Measurements from ENCODE around the gene GAB1. TPM values are rescaled to one million over a fixed set of nuclear protein-coding genes. Genes with fewer than 3 reads are reported as not detected.

The GAB1 gene
- total RNA-seq, 1 experiment from 2014 or later = 3.8 TPM

- ChIA-PET POLR2A (no interaction called here), CTCF (no interaction called here), RAD21 (ENCODE audit: low non-redundant PET in 1 of 2, low total read pairs in 2 of 2, uncharacterized antibody in 2 of 2, unreplicated experiment in 2 of 2) (no interaction called here)
- Histone ChIP-seq H4K20me1 (ENCODE audit: insufficient read depth) (no peaks in the 10 kb centered on the region), H3K4me2 (ENCODE audit: low read length) (no peak overlapping the region), H3K4me3 (replicated peaks in 1 of 2; ENCODE audit: low read depth in 1 of 2, low read length in 2 of 2) (no peak overlapping the region), H3K27me3 (ENCODE audit: insufficient read depth, low read length) (no peaks in the 10 kb centered on the region), H3K27ac (ENCODE audit: low read depth, low read length) (no peak overlapping the region), H3K79me2 (ENCODE audit: insufficient read depth, low read length) (no peaks in the 10 kb centered on the region), H2AFZ (ENCODE audit: low read depth, low read length, poor library complexity, severe bottlenecking) (no peak overlapping the region), H3K9me2 (ENCODE audit: insufficient read depth) (no peaks in the 10 kb centered on the region), H3K36me3 (ENCODE audit: control insufficient read depth in 1 of 2, insufficient read depth in 2 of 2, low read length in 2 of 2) (no peaks in the 10 kb centered on the region), H3K9me3 (ENCODE audit: control insufficient read depth in 1 of 2, insufficient read depth in 1 of 2, low read depth in 1 of 2, low read length in 2 of 2) (no peaks in the 10 kb centered on the region), H3K9ac (ENCODE audit: low read length) (no peak overlapping the region), H3K4me1 (ENCODE audit: control insufficient read depth in 1 of 2, insufficient read depth in 2 of 2, low read length in 2 of 2) (no peaks in the 10 kb centered on the region)
- no TSS peak for BruUV-seq (replicated peaks)
- TF ChIP-seq YY1 (IDR thresholded peaks at IDR 0.05; ENCODE audit: extremely low read depth, insufficient replicate concordance, low read depth, low read length) (no peak), SRF (IDR thresholded peaks at IDR 0.05; ENCODE audit: low read depth) (no peak), REST (IDR thresholded peaks at IDR 0.05; ENCODE audit: low read depth) (no peak), EZH2phosphoT487 (IDR thresholded peaks at IDR 0.05; ENCODE audit: borderline replicate concordance) (no peak), POLR2AphosphoS5 (IDR thresholded peaks at IDR 0.05; ENCODE audit: low read depth, low read length) (no peak), MAX (IDR thresholded peaks at IDR 0.05) (no peak), ATF3 (IDR thresholded peaks at IDR 0.05) (no peak), SP1 (IDR thresholded peaks at IDR 0.05; ENCODE audit: low read depth) (no peak), ZNF274 (IDR thresholded peaks at IDR 0.05; ENCODE audit: low read depth, low read length) (no peak), CTCF (IDR thresholded peaks at IDR 0.05 in 2 of 3, conservative IDR thresholded peaks at IDR 0.05 in 1 of 3; ENCODE audit: borderline replicate concordance in 1 of 3, insufficient read depth in 1 of 3, low read depth in 2 of 3, low read length in 2 of 3) (no peak), POLR2A (IDR thresholded peaks at IDR 0.05; ENCODE audit: borderline replicate concordance, extremely low read depth, insufficient read depth, insufficient read length) (no peak), RAD21 (IDR thresholded peaks at IDR 0.05; ENCODE audit: low read depth) (no peak), ZBTB33 (IDR thresholded peaks at IDR 0.05; ENCODE audit: extremely low read depth, insufficient replicate concordance, low read length) (no peak), EGR1 (IDR thresholded peaks at IDR 0.05; ENCODE audit: low read depth) (no peak)
- no peak for ATAC-seq
- DNase-seq (ENCODE audit: low read depth, low spot score) = no peak
- intact Hi-C loops (cut with micrococcal nuclease) = no loop called here
Measured at GRCh38 chr4:143489106-143489505, 152.4 kb downstream of the GAB1 start.

All from HCT116 (cell line).